ENCODE results near the gene PLA2G2E. TPM values are rescaled to one million over a fixed set of nuclear protein-coding genes. Genes with fewer than 3 reads are reported as not detected.

PLA2G2E gene
- polyA plus RNA-seq, 1 of the 3 experiments (the other 2 are of a cell fraction), result not detected

GRCh38 chr1:19889656-19890055 lies 33.8 kb downstream of the PLA2G2E start:
- H4K20me1 ChIP-seq (ENCODE audit: insufficient read depth), result peaks cover 53% of the 10 kb centered on the region; the same call in 1 of the 2 replicates
- peaks cover 0 to 2% of the 10 kb centered on the region in 2 experiments; a peak in 2 of 4 replicates for H3K4me1 ChIP-seq (ENCODE audit: control insufficient read depth in 1 of 2, insufficient read depth in 2 of 2, low read depth in 1 of 2, low read length in 1 of 2)
- no peak overlapping the region for H3K4me2 ChIP-seq
- peaks cover 88% of the 10 kb centered on the region for H3K79me2 ChIP-seq (ENCODE audit: insufficient read depth)
- TF ChIP-seq TEAD4 (IDR thresholded peaks at IDR 0.05; ENCODE audit: borderline replicate concordance, insufficient read depth) (no peak), CHD2 (IDR thresholded peaks at IDR 0.05; ENCODE audit: low read length, partially characterized antibody) (no peak), MXI1 (IDR thresholded peaks at IDR 0.05; ENCODE audit: low read depth, low read length) (no peak), SMC3 (IDR thresholded peaks at IDR 0.05; ENCODE audit: low read depth, low read length) (no peak), FOXJ3 (CRISPR knock-in tag; IDR thresholded peaks at IDR 0.05) (no peak), EZH2phosphoT487 (IDR thresholded peaks at IDR 0.05; ENCODE audit: borderline replicate concordance, low read depth) (no peak), YY1 (IDR thresholded peaks at IDR 0.05; ENCODE audit: low read depth) (no peak), USF2 (IDR thresholded peaks at IDR 0.05; ENCODE audit: borderline replicate concordance, low read depth, low read length) (no peak), NFIC (IDR thresholded peaks at IDR 0.05; ENCODE audit: borderline replicate concordance) (no peak), JUND (IDR thresholded peaks at IDR 0.05) (no peak), REST (IDR thresholded peaks at IDR 0.05; ENCODE audit: low read depth, low read length) (no peak), POLR2AphosphoS5 (IDR thresholded peaks at IDR 0.05; ENCODE audit: low read depth, low read length) (no peak)
- TF ChIP-seq, protein P1, sequence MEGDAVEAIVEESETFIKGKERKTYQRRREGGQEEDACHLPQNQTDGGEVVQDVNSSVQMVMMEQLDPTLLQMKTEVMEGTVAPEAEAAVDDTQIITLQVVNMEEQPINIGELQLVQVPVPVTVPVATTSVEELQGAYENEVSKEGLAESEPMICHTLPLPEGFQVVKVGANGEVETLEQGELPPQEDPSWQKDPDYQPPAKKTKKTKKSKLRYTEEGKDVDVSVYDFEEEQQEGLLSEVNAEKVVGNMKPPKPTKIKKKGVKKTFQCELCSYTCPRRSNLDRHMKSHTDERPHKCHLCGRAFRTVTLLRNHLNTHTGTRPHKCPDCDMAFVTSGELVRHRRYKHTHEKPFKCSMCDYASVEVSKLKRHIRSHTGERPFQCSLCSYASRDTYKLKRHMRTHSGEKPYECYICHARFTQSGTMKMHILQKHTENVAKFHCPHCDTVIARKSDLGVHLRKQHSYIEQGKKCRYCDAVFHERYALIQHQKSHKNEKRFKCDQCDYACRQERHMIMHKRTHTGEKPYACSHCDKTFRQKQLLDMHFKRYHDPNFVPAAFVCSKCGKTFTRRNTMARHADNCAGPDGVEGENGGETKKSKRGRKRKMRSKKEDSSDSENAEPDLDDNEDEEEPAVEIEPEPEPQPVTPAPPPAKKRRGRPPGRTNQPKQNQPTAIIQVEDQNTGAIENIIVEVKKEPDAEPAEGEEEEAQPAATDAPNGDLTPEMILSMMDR (IDR thresholded peaks at IDR 0.05), result no peak
- TF ChIP-seq, protein P2, sequence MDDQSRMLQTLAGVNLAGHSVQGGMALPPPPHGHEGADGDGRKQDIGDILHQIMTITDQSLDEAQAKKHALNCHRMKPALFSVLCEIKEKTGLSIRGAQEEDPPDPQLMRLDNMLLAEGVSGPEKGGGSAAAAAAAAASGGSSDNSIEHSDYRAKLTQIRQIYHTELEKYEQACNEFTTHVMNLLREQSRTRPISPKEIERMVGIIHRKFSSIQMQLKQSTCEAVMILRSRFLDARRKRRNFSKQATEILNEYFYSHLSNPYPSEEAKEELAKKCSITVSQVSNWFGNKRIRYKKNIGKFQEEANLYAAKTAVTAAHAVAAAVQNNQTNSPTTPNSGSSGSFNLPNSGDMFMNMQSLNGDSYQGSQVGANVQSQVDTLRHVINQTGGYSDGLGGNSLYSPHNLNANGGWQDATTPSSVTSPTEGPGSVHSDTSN (IDR thresholded peaks at IDR 0.05), result no peak
- no peak overlapping the region for H3K27ac ChIP-seq (ENCODE audit: low read depth in 2 of 2, low read length in 1 of 2)
- H3K9ac ChIP-seq, result no peak overlapping the region
- H3F3A ChIP-seq (replicated peaks; ENCODE audit: insufficient read depth), result no peaks in the 10 kb centered on the region
- H3K36me3 ChIP-seq (replicated peaks in 1 of 2; ENCODE audit: control insufficient read depth in 1 of 2, insufficient read depth in 2 of 2, low read length in 1 of 2), result peaks cover 22 to 51% of the 10 kb centered on the region in 2 experiments
- no peaks in the 10 kb centered on the region for H3K9me2 ChIP-seq
- no peak for DNase-seq
- CTCF ChIA-PET, result interaction anchor here (1.4 kb wide), 1 partner anchor 262 kb away, joined by 4 read pairs; no protein-coding TSS in a partner anchor
- H3K27me3 ChIP-seq (ENCODE audit: insufficient read depth), result no peaks in the 10 kb centered on the region
- POLR2A ChIA-PET, result no interaction called here
- no peaks in the 10 kb centered on the region for H3K9me3 ChIP-seq
- H3K4me3 ChIP-seq (ENCODE audit: low read depth in 2 of 2, low read length in 1 of 2), result no peak overlapping the region
- no peak overlapping the region for H2AFZ ChIP-seq (ENCODE audit: low read depth)

Data from SK-N-SH (cell line).